GM19023 (cell line): ENCODE results near the gene PRR22.
A peak's percentile ranks its signal among the peaks of the same experiment; 100 is the strongest.
"Not testable (repeated sequence)": the region's sequence is repeated elsewhere in the genome, so short reads cannot be mapped to it uniquely, and the experiment has no call there.

Source experiments
- ATAC-seq: cut with Tn5 transposase; IDR thresholded peaks from one replicate; pipeline ENCODE4 v1.9.1; 2021; ENCODE audit warnings: mild to moderate bottlenecking, moderate library complexity; ENCODE audit not compliant: unreplicated experiment

The PRR22 gene

GRCh38 chr19:5792224-5792623 lies 7.7 kb upstream of the PRR22 start:
- no peak for ATAC-seq

DNA sequence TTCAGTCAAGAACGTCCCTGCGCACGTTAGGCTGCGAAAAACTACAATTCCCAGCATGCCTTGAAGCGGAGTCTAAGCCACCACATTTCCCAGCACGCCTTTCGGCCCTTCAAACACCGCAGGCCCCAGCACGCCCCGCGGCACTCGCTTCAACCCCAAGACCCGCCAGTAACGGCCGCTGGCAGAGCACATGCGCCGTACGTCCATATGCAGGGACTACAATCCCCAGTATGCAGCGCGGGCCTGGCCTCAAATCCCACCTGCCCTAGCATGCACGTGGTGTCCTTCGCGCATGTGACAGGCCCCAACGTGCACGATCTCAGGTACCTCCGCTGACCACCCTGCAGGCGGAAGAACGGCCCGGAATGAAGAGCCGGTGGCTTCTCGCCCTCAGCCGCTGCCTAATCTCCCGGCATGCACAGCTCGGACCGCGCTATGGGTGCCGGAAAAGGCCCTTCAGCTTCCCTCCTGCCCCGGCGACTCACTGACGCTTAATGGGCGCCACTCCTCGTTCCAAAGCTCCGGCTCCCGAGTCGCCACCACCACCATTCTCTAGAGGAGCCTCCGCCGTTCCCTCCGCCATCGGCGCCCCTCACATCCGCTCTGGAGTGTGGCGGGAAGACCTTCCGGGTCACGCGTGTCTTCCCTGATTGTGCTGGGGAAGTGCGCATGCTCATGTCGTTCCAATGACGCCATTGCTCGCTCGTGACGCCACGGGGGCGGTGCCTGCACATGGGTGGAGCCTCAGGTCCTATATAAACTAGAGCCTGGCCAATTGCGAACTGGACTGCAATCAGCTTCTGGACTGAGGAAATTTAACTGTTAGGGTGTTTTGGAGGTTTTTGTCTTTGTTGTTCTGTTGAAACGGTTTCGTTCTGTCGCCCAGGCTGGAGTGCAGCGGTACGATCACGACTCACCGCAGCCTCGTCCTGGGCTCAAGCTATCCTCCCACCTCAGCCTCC lies 6.3 kb upstream of the PRR22 start, which contains the start of gene DUS3L:
TSS of gene DUS3L (minus strand) at position 605 of the 962 bp plus-strand sequence. CDS start at position 583, 22 bp downstream.
- ATAC-seq: peak; percentile 81

GRCh38 chr19:5789886-5790558 lies 5.5 kb upstream of the PRR22 start:
- no peak for ATAC-seq

GRCh38 chr19:5789351-5789761 lies 4.8 kb upstream of the PRR22 start:
- ATAC-seq: no peak

DNA sequence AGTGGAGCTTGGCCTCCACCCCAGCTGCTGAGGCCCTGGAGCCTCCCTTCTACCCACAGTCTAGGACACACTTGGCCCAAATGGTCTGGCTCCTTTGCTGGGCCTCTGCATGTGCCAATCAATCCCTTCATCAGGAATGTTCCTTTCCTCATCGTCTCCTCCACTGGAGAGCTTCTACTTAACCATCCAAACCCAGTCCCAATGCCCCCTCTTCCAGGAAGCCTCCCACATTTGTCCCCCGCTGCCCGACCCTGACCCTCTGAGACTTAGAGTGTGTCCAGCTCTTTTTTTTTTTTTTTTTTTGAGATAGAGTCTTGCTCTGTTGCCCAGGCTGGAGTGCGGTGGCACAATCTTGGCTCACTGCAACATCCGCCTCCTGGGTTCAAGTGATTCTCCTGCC lies 3.9 kb upstream of the PRR22 start:
- ATAC-seq: no peak

- no peak for ATAC-seq
Measured at GRCh38 chr19:5787409-5788182, 3.0 kb upstream of the PRR22 start.

DNA sequence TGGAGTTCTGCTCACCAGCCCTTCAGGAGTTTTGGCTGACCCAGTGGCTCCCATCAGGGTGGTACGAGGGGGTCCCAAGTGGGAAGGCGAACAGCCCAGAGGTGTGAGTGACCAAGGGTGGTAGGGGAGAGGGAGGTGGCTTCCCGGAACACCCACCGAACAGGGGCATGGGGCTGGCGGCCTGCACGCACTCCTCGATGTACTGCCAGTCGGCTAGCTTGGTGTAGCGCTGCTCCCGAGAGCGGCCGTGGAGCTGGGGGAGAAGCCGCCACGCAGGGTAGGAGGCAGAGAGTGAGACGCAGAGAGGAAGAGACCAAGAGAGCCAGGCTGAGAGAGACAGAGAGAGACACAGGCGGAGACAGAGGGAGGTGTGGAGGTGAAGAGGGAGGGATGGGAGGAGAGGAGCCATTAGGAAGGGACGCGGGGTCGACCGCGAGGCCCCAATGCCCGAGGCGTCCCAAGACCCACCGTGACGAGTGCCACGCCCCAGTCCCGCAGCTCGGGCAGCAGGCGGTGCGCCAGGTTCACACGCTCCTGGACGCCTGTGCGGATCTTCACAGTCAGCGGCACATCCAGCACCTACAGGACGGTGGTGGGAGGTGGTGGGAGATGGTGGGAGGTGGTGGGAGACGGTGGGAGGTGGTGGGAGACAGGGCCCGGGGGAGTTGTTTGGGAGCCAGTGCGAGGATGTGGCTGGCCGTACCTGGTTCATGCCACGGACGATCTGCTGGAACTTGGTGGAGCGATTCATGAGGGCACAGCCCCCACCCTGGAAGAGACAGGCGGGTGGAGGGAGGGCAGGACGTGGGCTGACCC lies 2.3 kb upstream of the PRR22 start:
- no peak for ATAC-seq

DNA sequence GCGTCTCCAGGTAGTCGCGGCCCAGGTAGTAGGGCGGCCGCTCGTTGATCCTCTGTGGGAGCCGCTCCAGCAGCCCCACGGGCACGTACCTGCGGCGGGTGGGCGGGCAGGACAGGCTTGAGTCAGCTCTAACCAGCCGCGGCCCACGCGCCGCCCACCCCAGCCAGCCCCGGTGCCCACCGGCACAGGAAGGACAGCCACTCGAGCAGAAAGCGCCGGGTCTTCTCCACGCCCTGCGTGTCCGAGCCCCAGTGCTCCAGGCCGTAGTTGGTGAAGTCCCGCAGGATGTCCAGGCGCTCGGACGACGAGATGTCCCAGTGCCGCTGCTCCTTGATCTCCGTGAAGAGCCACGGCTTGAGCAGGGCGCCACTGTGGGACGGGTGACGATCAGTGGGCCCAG lies 877 bp upstream of the PRR22 start:
- ATAC-seq: no peak

DNA sequence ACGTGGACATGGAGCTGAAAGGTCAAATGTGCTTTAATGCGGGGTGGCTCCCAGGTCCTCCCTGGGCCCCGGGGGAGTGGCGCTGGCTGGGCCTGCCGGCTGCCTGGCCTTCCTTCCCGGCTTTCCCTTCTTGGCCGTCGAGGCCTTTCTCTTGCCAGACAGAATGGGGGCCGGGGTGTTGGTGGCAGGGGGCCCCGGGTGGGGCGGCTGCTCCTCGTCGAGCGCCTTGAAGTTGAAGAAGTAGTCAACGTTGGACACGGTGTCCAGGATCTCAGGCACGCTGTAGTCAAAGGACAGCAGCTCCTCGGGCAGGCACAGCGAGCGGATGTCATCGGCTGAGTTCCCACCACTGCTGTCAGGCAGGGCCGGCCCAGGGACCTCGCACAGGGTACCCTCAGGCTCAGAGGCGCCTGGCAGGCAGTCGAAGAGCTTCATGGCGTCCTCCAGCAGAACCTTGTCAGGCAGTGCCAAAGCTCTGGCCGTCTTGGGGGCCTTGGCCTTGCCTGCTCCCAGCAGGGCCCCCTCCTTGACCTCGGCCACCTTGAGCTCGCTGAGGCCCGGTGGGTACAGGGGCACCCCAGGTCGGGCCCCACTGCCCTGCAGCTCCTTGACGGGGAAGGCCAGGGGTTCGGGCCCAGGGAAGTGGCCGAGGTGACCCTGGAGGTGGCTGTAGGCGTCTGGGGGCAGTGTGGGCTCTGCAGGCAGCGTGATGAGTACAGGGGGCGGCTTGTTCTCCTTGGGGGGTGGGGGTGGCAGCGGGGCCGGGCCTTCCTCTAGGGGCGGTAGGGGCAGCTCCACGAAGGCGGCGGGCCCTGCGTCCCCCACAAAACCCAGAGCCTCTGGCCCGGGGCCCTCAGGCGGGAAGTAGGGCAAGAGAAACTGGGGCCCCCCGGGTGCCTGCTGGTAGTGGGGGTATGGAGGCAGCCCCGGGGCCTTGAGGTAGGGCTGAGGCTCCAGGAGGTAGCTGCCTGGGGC lies 1.3 kb downstream of the PRR22 start:
- no peak for ATAC-seq

DNA sequence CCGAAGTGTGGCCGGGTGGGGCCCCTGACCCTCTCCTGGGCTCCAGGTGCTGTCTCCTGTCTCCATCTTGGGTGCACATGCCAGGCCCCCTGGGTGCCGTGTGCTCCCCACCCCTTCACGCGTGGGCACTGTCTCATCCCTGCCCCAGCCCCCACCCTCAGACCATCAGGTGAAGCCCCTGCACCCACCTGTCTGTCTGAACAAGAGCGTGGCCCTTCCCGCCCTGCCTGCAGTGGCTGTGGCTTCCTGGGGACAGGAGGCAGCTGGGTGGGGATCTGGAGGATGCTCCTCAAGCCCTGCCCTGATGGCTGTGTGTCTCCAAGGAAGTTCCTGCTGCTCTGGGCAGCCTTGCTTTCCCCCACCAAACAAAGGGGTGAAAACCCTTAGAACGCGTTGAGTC lies 2.2 kb downstream of the PRR22 start:
- no peak for ATAC-seq

GRCh38 chr19:5780916-5781315 lies 3.6 kb downstream of the PRR22 start:
- ATAC-seq: not testable (repeated sequence)

GRCh38 chr19:5778402-5778801 lies 6.1 kb downstream of the PRR22 start:
- no peak for ATAC-seq

DNA sequence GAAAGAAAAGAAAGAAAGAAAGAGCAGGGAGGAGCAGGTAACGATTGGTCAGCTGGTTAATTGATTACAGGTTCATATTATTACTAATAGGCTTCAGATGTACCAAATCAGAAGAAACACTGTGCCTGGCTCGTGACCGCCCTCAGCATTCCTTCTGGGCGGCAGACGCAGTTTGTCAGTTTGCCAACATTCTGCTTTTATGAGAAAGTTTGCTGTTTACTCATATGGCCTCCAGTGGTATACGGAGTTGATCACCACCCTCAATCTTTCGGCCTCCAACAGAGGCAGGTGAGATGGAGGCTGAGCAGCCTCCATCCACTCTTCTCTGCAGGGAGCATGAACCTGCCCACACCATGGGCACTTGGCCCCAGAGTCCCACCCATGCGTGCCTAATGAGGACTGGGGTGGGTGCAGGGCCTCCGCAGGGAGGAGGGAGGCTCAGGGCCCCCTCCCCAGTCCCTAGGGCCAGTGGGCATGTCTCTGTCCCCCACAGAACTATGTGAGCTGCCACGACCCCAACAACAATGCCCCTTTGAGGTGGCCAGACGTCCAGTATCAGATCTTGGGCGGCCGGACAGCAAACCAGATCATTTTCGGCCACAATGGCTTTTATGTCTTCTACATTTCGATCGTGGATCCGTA lies 8.8 kb downstream of the PRR22 start:
- ATAC-seq: no peak

GRCh38 chr19:5774921-5775320 lies 9.6 kb downstream of the PRR22 start:
- no peak for ATAC-seq

GRCh38 chr19:5773276-5773675 lies 11.3 kb downstream of the PRR22 start:
- ATAC-seq: no peak

GRCh38 chr19:5772416-5772815 lies 12.1 kb downstream of the PRR22 start:
- no peak for ATAC-seq

GRCh38 chr19:5767949-5768348 lies 16.6 kb downstream of the PRR22 start:
- ATAC-seq: no peak

GRCh38 chr19:5765220-5765619 lies 19.3 kb downstream of the PRR22 start:
- ATAC-seq: no peak
